PC-9 (cell line): Measurements from ENCODE around the gene SYNE4.

Experiments used
- EZH2 ChIP-seq: fragments of 200-600 bp; sonication (generic); IDR thresholded peaks from 2 replicates; pipeline ENCODE4 v1.8.0; 2017; ENCODE audit warnings: antibody characterized with exemption, low read depth
- TF ChIP-seq, protein P1 (sequence below): fragments of 200-600 bp; sonication (generic); conservative IDR thresholded peaks from 2 replicates; pipeline ENCODE4 v1.6.1; 2017; ENCODE audit warnings: mixed run types, antibody characterized with exemption, mild to moderate bottlenecking, moderate library complexity

DNA sequence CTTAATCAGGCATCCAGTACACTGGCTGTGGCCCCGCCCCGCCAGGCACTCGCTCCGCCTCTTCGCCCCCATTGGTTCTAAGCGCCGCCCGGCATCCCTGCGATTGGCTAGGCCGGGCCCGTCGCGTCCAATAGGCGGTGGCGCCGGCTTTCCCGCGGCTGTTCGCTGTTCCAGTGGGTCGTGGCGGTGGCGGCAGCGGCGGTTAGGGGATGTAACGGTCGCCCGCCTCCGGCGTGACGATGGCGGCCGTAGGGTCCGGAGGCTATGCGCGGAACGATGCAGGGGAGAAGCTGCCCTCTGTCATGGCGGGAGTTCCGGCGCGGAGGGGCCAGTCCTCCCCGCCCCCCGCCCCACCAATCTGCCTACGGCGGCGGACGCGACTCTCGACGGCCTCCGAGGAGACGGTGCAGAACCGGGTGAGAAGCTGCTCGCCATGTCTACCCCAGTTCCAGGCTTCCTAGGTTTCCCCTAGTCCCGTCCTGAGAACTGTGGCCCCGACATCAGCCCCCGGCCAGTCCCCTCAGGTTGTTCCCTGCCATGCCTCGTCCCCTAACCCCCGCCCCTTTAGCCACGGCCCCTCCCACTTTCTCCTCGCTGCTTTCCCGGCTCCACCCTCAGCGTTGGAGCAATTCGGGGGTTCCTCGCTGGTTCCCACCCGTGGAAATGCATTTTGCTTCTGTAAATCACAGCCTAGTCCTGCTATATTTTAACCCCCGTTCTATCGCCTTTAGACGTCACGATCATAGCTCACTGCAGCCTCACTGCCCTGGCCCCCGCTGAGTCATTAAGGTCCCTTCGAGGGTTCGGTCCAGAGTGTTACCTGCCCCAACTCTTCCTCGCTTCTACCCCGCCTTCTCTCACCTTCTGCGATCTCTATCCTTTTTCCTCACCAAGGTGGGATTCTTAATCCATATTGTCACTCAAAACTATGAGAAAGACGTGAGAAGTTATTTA, 46.4 kb upstream of the SYNE4 start, which contains the start of gene WDR62:
- TF ChIP-seq, protein P1, sequence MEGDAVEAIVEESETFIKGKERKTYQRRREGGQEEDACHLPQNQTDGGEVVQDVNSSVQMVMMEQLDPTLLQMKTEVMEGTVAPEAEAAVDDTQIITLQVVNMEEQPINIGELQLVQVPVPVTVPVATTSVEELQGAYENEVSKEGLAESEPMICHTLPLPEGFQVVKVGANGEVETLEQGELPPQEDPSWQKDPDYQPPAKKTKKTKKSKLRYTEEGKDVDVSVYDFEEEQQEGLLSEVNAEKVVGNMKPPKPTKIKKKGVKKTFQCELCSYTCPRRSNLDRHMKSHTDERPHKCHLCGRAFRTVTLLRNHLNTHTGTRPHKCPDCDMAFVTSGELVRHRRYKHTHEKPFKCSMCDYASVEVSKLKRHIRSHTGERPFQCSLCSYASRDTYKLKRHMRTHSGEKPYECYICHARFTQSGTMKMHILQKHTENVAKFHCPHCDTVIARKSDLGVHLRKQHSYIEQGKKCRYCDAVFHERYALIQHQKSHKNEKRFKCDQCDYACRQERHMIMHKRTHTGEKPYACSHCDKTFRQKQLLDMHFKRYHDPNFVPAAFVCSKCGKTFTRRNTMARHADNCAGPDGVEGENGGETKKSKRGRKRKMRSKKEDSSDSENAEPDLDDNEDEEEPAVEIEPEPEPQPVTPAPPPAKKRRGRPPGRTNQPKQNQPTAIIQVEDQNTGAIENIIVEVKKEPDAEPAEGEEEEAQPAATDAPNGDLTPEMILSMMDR: no peak
- TF ChIP-seq EZH2: no peak
